Smooth muscle cell (in vitro differentiated cells): ENCODE data around the gene FRAS1. TPM values are rescaled to one million over a fixed set of nuclear protein-coding genes. Genes with fewer than 3 reads are reported as not detected.
"Not testable (repeated sequence)": the region's sequence is repeated elsewhere in the genome, so short reads cannot be mapped to it uniquely, and the experiment has no call there.

Source experiments
- DNase-seq: peaks from one replicate; lab custom pipeline; 2025; ENCODE audit not compliant: unreplicated experiment; lab: John Stamatoyannopoulos, UW
- H2AFZ ChIP-seq: fragments of 200-600 bp; sonication (generic); 2 replicates; pipeline ENCODE4 v1.6.0; 2016; ENCODE audit warnings: antibody characterized with exemption, low read depth, mild to moderate bottlenecking
- H3F3A ChIP-seq: fragments of 200-600 bp; sonication (generic); 2 replicates; pipeline ENCODE4 v1.6.0; 2017; ENCODE audit warnings: antibody characterized with exemption, low read depth
- H3K27ac ChIP-seq: fragments of 200-600 bp; sonication (generic); 2 replicates; pipeline ENCODE4 v1.5.1; 2016; ENCODE audit warnings: low read depth, mild to moderate bottlenecking
- H3K27me3 ChIP-seq: fragments of 200-600 bp; sonication (generic); 2 replicates; pipeline ENCODE4 v1.6.1; 2016; ENCODE audit warnings: low read depth, mild to moderate bottlenecking
- H3K36me3 ChIP-seq: fragments of 200-600 bp; sonication (generic); 2 replicates; pipeline ENCODE4 v1.5.1; 2016; ENCODE audit warnings: low read depth
- H3K4me1 ChIP-seq: fragments of 200-600 bp; sonication (generic); 2 replicates; pipeline ENCODE4 v1.5.1; 2016; ENCODE audit warnings: low read depth
- H3K4me2 ChIP-seq: fragments of 200-600 bp; sonication (generic); 2 replicates; pipeline ENCODE4 v1.6.0; 2016; ENCODE audit warnings: mild to moderate bottlenecking
- H3K4me3 ChIP-seq: fragments of 200-600 bp; sonication (generic); 2 replicates; pipeline ENCODE4 v1.5.1; 2016; ENCODE audit warnings: mild to moderate bottlenecking
- H3K79me2 ChIP-seq: fragments of 200-600 bp; sonication (generic); 2 replicates; pipeline ENCODE4 v1.6.0; 2016; ENCODE audit warnings: low read depth, mild to moderate bottlenecking
- H3K9ac ChIP-seq: fragments of 200-600 bp; sonication (generic); 2 replicates; pipeline ENCODE4 v1.6.0; 2016; ENCODE audit warnings: low read depth
- H3K9me3 ChIP-seq: fragments of 200-600 bp; sonication (generic); replicated peaks from 2 replicates; pipeline ENCODE4 v1.5.1; 2016; ENCODE audit warnings: low read depth
- H4K20me1 ChIP-seq: fragments of 200-600 bp; sonication (generic); 2 replicates; pipeline ENCODE4 v1.6.0; 2016; ENCODE audit warnings: low read depth
- CTCF ChIP-seq: fragments of 200-600 bp; sonication (generic); IDR thresholded peaks from 2 replicates; pipeline ENCODE4 v1.5.1; 2017; ENCODE audit warnings: borderline replicate concordance, mild to moderate bottlenecking, antibody characterized with exemption; ENCODE audit not compliant: insufficient read depth, poor library complexity, severe bottlenecking
- WGBS: methylation state at CpG from one replicate; pipeline ENCODE4 v1.1.7; 2016; ENCODE audit warnings: low lambda C conversion rate; 5-methylcytosine and 5-hydroxymethylcytosine counted together
- polyA plus RNA-seq: library from polyadenylated mRNA; unstranded; fragments of >200 nt; fragmentation: Nextera tagmentation; extraction: Ambion mirVana; gene quantifications from 2 replicates; pipeline ENCODE4 v1.2.1, GENCODE V29; 2016
- total RNA-seq: library from RNA; depleted of rRNA; stranded (reverse); fragments of >200 nt; gene quantifications from 2 replicates; pipeline ENCODE4 v1.2.3, GENCODE V29; 2014

Gene FRAS1
- total and polyA plus RNA-seq, 2 experiments from 2014 or later, result 0.55 to 8.1 TPM

DNA sequence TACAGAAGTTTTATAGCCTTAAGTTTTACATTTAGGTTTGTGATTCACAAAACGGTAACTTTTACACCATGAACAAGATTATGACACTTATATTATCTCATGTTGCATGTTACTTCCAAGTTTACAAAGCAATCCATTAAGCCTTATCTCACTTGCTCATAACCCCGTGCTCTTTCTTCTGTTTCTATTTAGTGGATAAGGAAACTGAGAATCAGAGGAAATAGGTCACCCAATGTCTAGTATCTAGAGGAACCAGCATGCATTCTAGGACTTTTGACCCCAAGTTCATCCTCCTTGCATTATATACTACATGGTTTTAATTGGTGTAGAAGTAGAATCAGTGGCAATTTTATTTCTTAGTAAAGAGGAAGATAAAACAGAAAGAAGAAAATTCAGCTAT, 427.5 kb downstream of the FRAS1 start:
- peaks cover 3% of the 10 kb centered on the region for H3K4me1 ChIP-seq
- 30% methylated on average over 2 of the region's 2 CpGs for WGBS
- no peaks in the 10 kb centered on the region for H4K20me1 ChIP-seq
- H3K27me3 ChIP-seq, result no peaks in the 10 kb centered on the region
- no peak overlapping the region for H3K4me2 ChIP-seq
- no peaks in the 10 kb centered on the region for H3K79me2 ChIP-seq
- H3K27ac ChIP-seq, result no peak overlapping the region
- TF ChIP-seq CTCF, result no peak
- no peak overlapping the region for H3K4me3 ChIP-seq
- no peak overlapping the region for H3K9ac ChIP-seq
- no peaks in the 10 kb centered on the region for H3K36me3 ChIP-seq
- H3F3A ChIP-seq, result no peaks in the 10 kb centered on the region
- H3K9me3 ChIP-seq, result no peaks in the 10 kb centered on the region
- no peak overlapping the region for H2AFZ ChIP-seq
- DNase-seq, result no peak

GRCh38 chr4:78493731-78494130, 436.6 kb downstream of the FRAS1 start:
- TF ChIP-seq CTCF, result no peak
- Histone ChIP-seq H3K4me1 (no peaks in the 10 kb centered on the region), H3K4me3 (no peak overlapping the region), H3K9ac (no peak overlapping the region), H3K27me3 (no peaks in the 10 kb centered on the region), H2AFZ (no peak overlapping the region), H3K27ac (no peak overlapping the region), H3F3A (no peaks in the 10 kb centered on the region), H3K79me2 (no peaks in the 10 kb centered on the region), H3K4me2 (no peak overlapping the region), H4K20me1 (no peaks in the 10 kb centered on the region), H3K9me3 (no peaks in the 10 kb centered on the region), H3K36me3 (no peaks in the 10 kb centered on the region)
- DNase-seq, result no peak

DNA sequence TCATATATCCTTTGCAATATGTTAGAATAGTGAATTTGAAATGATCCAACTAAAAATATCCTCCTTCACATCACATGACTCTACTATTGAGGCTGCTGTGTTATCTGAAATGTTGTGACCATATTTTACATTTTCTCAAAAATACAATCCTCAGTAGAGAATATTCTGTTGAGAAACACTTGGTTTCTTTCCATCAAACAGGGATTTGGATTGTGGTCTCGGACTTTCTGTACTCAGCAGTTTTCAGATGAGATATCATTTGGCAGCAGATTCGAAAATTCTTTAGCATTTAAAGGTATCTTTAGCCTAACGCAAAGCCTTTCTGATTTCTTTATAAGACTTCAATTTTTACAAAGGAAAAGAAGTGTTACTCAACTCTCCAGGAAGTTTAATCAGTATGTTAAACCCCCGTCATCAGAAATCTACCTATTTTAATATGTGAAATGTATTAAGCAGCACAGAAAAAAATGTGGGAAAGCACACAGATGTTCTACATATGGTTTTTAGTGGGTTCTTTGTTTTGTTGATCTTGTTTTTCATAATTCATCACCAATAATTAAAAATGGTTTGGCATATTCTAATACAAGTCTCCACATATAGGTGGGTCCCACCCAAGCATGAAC, 439.0 kb downstream of the FRAS1 start:
- Histone ChIP-seq H3K27ac (no peak overlapping the region), H2AFZ (peak overlapping the region; percentile 15), H3F3A (no peaks in the 10 kb centered on the region), H3K4me2 (peak overlapping the region; percentile 44), H3K79me2 (no peaks in the 10 kb centered on the region), H3K4me3 (no peak overlapping the region), H3K27me3 (no peaks in the 10 kb centered on the region), H3K9ac (no peak overlapping the region), H4K20me1 (no peaks in the 10 kb centered on the region), H3K36me3 (no peaks in the 10 kb centered on the region), H3K4me1 (no peaks in the 10 kb centered on the region), H3K9me3 (no peaks in the 10 kb centered on the region)
- WGBS, result 89% methylated on average over 4 of the region's 4 CpGs
- no peak for DNase-seq
- TF ChIP-seq CTCF, result no peak

DNA sequence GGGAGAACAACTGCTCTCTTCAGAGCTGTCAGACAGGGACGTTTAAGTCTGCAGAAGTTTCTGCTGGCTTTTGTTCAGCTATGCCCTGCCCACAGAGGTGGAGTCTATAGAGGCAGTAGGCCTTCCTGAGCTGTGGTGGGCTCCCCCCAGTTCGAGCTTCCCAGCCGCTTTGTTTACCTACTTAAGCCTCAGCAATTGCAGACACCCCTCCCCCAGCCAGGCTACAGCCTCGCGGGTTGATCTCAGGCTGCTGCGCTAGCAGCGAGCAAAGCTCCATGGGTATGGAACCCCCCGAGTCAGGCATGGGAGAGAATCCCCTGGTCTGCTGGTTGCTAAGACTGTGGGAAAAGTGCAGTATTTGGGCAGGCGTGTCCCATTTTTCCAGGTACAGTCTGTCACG, 449.1 kb downstream of the FRAS1 start:
- 81% methylated on average over 10 of the region's 10 CpGs for WGBS

More for the DNA sequence above, 449.1 kb downstream of the FRAS1 start:
- H3K4me2 ChIP-seq, H2AFZ ChIP-seq, H3K4me1 ChIP-seq, H3K79me2 ChIP-seq, H3K36me3 ChIP-seq, H3K27ac ChIP-seq, H4K20me1 ChIP-seq, H3F3A ChIP-seq, H3K9me3 ChIP-seq, H3K4me3 ChIP-seq, DNase-seq, H3K27me3 ChIP-seq, H3K9ac ChIP-seq: not testable (repeated sequence)
